GM19395 (cell line): ENCODE measurements around the gene NLGN3.

Experiments
- ATAC-seq: cut with Tn5 transposase; IDR thresholded peaks from one replicate; pipeline ENCODE4 v1.9.1; 2021; ENCODE audit warnings: mild to moderate bottlenecking, moderate library complexity; ENCODE audit not compliant: unreplicated experiment

Gene NLGN3

GRCh38 chrX:71118032-71118984 lies 26.3 kb upstream of the NLGN3 start, which contains the start of gene MED12:
Gene MED12, plus strand, starts transcription at chrX:71118596. Its CDS starts 159 bp downstream, at chrX:71118755.
- ATAC-seq = peak; percentile 94

DNA sequence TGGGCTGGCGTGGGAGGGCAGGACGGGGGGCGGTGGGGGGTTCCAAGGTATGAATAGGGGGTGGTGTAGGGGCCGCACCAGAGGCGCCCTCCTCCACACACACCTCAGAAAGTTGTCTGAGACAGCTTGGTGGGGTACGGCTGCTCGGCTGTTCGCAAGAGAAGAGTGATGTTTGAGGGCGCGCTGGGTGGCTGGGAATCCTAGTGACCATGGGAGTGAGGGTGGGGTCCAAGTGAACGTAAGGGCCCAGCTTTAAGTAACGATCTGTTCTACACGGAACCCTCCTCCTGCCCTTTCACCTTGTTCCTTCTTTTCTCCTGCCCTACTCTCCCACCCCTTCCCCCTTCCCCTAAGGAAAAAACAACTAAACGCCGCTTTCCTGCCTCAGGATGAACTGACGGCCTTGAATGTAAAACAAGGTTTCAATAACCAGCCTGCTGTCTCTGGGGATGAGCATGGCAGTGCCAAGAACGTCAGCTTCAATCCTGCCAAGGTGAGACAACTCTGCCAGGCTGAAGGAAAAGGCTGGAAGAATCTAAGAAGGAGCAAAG lies 25.6 kb upstream of the NLGN3 start:
- ATAC-seq = no peak

GRCh38 chrX:71128166-71128833 lies 16.3 kb upstream of the NLGN3 start:
- no peak for ATAC-seq

- peak; percentile 89 for ATAC-seq
These were observed 15.5 kb upstream of the NLGN3 start for GRCh38 chrX:71128915-71129765.

DNA sequence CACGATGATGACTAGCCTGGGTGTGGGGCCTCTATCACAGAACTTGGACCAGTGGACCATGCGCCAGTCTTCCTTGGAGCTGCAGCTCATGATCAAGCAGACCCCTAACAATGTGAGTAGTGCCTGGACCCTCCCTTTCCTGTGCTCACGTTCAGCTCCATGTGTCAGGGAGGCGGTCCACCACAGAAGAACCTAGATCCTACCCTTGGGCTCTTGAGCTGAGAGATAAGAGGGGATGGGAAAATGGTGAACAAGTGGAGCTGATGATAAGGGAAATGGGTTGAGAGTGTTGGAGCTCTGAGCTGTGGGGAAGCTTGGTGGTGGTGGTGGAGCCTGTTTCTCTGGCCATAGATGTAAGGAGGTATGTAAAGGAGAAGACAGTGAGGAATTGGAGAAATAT lies 13.1 kb upstream of the NLGN3 start:
- no peak for ATAC-seq

DNA sequence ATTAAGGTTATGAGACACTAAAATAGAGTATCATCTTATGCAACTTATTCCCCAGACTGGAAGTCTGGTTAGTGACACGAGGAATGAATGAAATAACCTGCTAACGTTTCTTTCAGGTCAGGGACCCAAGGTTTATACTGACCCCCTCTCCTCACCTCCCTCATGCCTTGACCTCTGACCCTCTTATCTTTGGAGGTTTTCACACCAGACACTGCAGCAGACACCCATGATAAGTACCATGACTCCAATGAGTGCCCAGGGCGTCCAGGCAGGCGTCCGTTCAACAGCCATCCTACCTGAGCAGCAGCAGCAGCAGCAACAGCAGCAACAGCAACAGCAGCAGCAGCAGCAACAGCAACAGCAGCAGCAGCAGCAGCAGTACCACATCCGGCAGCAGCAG lies 4.2 kb upstream of the NLGN3 start:
- no peak for ATAC-seq

DNA sequence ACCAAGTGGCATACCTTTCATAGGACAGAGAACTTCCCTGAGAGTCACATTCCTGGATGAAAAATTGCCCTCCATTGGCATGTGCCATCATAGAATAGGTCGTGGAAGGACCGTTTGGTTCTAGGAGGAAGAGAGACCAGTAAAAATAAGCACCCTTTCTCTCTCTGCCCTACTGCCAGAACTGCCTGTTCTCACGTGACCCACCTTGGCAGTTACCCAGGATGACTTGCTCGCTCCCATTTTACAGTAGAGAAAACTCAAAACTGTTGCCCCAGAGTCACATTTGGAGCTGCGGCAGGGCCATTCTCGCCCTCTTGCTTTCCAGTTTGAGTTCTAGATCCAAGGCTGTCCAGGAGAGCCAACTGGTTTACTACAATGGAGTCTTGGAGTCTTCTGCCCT lies 1.1 kb upstream of the NLGN3 start:
- ATAC-seq = no peak

DNA sequence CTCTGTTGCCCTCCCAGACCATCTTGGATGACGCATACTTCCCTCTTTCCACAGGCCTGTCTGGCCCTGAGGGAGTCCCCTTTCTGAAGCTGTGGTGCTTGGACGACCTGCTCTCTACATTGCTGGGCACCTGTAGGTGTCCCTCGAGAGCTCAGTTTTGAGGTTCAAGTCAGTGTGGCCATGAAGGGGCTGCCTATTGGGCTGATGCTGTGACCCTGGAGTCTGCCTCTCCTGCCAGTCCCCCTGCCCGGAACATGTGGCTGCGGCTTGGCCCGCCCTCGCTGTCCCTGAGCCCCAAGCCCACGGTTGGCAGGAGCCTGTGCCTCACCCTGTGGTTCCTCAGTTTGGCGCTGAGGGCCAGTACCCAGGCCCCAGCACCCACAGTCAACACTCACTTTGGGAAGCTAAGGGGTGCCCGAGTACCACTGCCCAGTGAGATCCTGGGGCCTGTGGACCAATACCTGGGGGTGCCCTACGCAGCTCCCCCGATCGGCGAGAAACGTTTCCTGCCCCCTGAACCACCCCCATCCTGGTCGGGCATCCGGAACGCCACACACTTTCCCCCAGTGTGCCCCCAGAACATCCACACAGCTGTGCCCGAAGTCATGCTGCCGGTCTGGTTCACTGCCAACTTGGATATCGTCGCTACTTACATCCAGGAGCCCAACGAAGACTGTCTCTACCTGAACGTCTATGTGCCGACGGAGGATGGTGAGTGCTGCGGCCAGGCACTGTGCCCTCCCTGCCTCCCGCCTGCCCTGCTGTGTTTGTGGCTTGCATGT lies 3.0 kb downstream of the NLGN3 start:
- ATAC-seq = no peak

DNA sequence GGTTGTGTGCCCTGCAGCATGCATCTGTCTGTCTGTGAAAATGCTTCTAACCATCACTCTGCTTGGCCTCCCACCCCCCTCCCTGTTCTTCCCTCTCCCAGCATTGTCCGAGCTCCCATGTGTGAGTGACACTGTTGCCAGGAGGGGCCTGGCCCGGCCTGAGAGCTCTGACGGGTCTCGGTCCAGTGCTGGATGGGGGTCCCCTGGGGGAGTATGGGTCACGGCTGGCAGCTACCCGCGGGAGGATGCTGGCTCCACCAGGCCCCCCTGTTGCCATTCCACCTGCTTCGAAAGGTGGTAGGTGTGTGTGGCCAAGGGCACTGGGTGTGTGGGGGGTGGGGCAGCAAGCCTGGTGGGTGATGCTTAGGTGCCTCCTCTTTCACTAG lies 3.6 kb downstream of the NLGN3 start:
- ATAC-seq = no peak

DNA sequence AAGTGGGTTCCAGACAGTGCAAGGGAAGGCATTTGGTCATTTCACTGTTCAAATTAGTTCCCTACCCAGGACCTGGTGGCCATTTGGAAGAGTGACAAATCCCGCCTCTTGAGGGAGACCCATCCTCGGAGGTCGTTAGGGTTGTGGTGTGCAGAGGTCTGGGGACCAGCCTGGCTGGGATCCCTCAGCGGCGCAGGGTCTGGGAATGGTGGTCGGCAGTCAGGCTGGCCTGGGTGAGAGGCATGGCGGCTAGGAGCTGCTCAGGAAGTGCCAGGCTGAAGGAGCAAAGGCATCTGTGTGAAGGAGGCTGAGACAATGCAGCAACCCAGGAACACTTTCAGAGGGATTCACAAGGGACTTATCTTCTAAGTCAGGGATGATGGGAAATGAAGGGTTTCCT lies 6.7 kb downstream of the NLGN3 start:
- no peak for ATAC-seq

- ATAC-seq = no peak
These were observed 9.6 kb downstream of the NLGN3 start for GRCh38 chrX:71154196-71154595.

DNA sequence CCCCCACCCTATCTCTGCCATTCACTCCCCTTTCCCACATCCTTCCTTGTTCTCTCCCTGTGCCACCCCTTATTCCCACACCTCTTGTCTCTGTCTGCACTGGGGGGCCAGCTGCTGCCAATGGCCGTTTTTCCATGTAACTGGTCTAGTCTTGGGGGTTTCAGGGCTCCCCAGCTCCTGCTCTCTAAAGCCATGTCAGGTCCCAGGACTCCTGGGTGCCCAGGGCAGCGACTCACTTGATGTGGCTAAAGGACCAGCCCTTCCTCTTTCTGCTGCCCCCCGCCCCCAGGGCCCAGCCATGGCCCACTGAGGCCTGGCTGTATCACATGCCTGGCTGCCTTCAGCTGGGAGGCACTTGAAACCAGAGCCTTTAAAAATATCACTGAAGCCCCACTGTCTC lies 10.0 kb downstream of the NLGN3 start:
- no peak for ATAC-seq

GRCh38 chrX:71158603-71159002 lies 14.0 kb downstream of the NLGN3 start:
- no peak for ATAC-seq

GRCh38 chrX:71159335-71159734 lies 14.7 kb downstream of the NLGN3 start:
- no peak for ATAC-seq

DNA sequence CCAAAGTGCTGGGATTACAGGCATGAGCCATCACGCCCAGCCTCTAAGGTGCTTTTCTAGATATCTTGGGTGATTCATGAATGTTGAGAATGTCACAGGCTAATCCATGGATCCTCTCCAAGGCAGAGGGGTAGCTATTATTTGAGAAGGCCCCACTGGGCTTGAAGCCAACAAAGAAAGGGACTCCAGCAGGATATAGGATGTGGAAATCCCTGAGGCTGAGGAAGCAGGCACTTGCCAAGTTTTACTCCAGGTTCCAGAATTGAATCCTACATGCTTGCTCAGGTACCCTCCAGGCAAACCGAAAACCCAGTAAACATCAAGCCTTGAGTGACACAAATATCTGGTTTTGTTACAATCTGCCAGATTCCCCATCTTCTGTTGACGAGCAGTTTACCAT lies 15.8 kb downstream of the NLGN3 start:
- no peak for ATAC-seq

GRCh38 chrX:71162981-71163380 lies 18.3 kb downstream of the NLGN3 start:
- no peak for ATAC-seq

- ATAC-seq = no peak
These were observed 19.4 kb downstream of the NLGN3 start for GRCh38 chrX:71164071-71164470.

DNA sequence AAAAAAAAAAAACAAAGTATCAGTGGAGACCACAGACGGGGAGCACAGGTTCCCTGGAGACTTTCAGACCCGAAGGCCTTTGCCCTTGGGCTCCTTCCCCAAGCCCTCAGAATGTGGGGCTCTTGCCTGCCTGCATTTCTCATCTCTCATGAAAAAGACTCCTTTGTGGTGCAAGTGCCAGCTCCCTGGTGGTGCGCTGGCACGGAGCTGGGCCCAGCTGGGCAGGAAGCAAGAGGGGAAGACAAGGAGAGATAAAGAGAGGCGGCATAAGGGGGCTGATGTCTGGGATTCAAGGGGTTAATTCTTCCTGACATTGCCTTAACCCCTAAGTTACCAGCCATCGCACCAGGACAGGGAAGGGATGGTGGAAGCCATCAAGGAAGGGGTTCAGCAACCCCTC lies 21.8 kb downstream of the NLGN3 start:
- ATAC-seq = no peak

- no peak for ATAC-seq
These were observed 22.6 kb downstream of the NLGN3 start for GRCh38 chrX:71167031-71167781.
